Bronchial epithelial cell (primary cell): Measurements from ENCODE around the gene ZNF142. TPM values are rescaled to one million over a fixed set of nuclear protein-coding genes. Genes with fewer than 3 reads are reported as not detected.
A peak's percentile ranks its signal among the peaks of the same experiment; 100 is the strongest.
"Not testable (repeated sequence)": the region's sequence is repeated elsewhere in the genome, so short reads cannot be mapped to it uniquely, and the experiment has no call there.

Experiments
- DNase-seq: peaks from one replicate; pipeline ENCODE4 v3.0.0-alpha.2; 2010; ENCODE audit warnings: low read depth
- FAIRE-seq: peaks from 2 replicates; lab custom pipeline; 2011; peaks lifted over from hg19 to GRCh38; lab: Jason Lieb, UNC
- H3K27me3 ChIP-seq: 2 replicates; pipeline ENCODE4 v1.5.1; 2011; ENCODE audit warnings: low read length; ENCODE audit not compliant: control insufficient read depth, insufficient read depth
- H3K36me3 ChIP-seq: 2 replicates; pipeline ENCODE4 v1.5.1; 2011; ENCODE audit warnings: low read length; ENCODE audit not compliant: control insufficient read depth, insufficient read depth
- H3K4me3 ChIP-seq: 2 replicates; pipeline ENCODE4 v1.5.1; 2011; ENCODE audit warnings: mild to moderate bottlenecking, low read depth, low read length, control low read depth
- CTCF ChIP-seq: IDR thresholded peaks from 2 replicates; pipeline ENCODE4 v1.5.1; 2011; ENCODE audit warnings: mild to moderate bottlenecking, moderate library complexity, low read length, control low read depth, inconsistent platforms; ENCODE audit not compliant: insufficient read depth, severe bottlenecking
- total RNA-seq: library from RNA; depleted of rRNA; stranded (reverse); fragments of >200 nt; gene quantifications from 2 replicates; pipeline ENCODE4 v1.2.1, GENCODE V29; 2014

The ZNF142 gene
- total RNA-seq, 1 donor from 2014 or later, result 4.2 TPM

GRCh38 chr2:218694405-218695145 lies 35.2 kb upstream of the ZNF142 start:
- TF ChIP-seq CTCF, result no peak
- no peak for DNase-seq
- H3K4me3 ChIP-seq, result no peak overlapping the region
- H3K36me3 ChIP-seq, result peaks cover 11% of the 10 kb centered on the region
- FAIRE-seq, result no peak
- no peaks in the 10 kb centered on the region for H3K27me3 ChIP-seq

DNA sequence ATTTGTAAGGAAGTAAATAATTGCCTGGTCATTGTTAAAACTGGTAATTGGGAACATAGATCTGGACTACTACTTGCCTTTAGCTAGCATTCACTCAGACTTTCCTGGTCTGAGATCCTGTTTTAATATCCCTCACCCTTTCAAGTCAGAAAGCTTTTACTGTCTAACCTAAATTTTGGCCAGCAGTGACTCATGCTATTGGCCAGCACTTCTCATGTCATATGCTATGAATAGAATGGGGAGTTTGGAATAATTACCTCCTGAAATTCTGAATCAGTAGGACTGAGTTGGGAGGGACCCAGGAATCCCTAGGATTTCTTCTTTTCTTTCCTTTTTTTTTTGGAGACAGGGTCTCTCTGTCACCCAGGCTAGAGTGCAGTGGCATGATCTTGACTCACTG lies 31.8 kb upstream of the ZNF142 start:
- no peak for TF ChIP-seq CTCF
- FAIRE-seq (no peak), DNase-seq (no peak)
- Histone ChIP-seq H3K27me3 (no peaks in the 10 kb centered on the region), H3K4me3 (no peak overlapping the region), H3K36me3 (peaks cover 2% of the 10 kb centered on the region)

DNA sequence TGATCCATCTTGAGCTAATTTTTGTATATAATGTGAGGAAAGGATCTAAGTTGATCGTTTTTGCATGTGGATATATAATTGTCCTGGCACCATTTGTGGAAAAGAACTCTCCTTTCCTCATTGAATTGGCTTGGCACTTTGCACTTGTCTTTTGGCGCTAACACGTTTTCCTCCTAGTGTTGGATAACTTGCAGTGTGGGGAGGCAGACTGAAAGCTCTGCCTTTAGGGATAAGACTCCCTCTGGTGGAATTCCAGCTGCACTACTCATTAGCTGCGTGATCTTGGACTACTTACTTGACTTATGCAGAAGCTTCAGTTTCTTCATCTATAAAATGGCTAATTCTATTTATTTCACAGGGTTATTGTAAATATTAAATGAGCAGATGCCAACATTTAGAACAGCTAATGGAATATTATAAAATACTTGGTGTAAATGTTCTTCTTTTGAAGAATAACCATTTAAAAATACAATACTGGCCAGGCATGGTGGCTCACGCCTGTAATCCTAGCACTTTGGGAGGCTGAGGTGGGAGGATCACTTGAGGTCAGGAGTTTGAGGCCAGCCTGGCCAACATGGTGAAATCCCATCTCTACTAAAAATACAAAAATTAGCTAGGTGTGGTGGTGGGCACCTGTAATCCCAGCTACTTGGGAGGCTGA lies 28.1 kb upstream of the ZNF142 start:
- TF ChIP-seq CTCF, result peak; percentile 79
- peak; percentile 81 for DNase-seq
- not testable (repeated sequence) for H3K36me3 ChIP-seq

GRCh38 chr2:218680061-218680460 lies 20.6 kb upstream of the ZNF142 start:
- DNase-seq (no peak), FAIRE-seq (no peak)
- Histone ChIP-seq H3K36me3 (no peaks in the 10 kb centered on the region), H3K27me3 (no peaks in the 10 kb centered on the region), H3K4me3 (no peak overlapping the region)
- TF ChIP-seq CTCF, result no peak

More for the DNA sequence above, 28.1 kb upstream of the ZNF142 start:
- not testable (repeated sequence) for H3K27me3 ChIP-seq, H3K4me3 ChIP-seq
- peak; percentile 73 for FAIRE-seq

- TF ChIP-seq CTCF, result no peak
- Histone ChIP-seq H3K27me3 (no peaks in the 10 kb centered on the region), H3K4me3 (no peak overlapping the region), H3K36me3 (no peaks in the 10 kb centered on the region)
- DNase-seq, result peak; percentile 11
- peak; percentile 72 for FAIRE-seq
Observed at GRCh38 chr2:218679119-218679518, 19.7 kb upstream of the ZNF142 start.
